HG03520 (cell line): ENCODE measurements around the gene METTL25B.
A peak's percentile ranks its signal among the peaks of the same experiment; 100 is the strongest.
"Not testable (repeated sequence)": the region's sequence is repeated elsewhere in the genome, so short reads cannot be mapped to it uniquely, and the experiment has no call there.

ENCODE experiments used
- ATAC-seq: cut with Tn5 transposase; IDR thresholded peaks from one replicate; pipeline ENCODE4 v1.9.1; 2021; ENCODE audit warnings: mild to moderate bottlenecking, moderate library complexity; ENCODE audit not compliant: unreplicated experiment

The METTL25B gene

GRCh38 chr1:156747742-156748669 lies 19.7 kb downstream of the METTL25B start:
- ATAC-seq, result no peak

- no peak for ATAC-seq
Measured at GRCh38 chr1:156748670-156749418, 20.6 kb downstream of the METTL25B start.

GRCh38 chr1:156749419-156750118 lies 21.3 kb downstream of the METTL25B start:
- ATAC-seq, result no peak

GRCh38 chr1:156750191-156750672 lies 22.0 kb downstream of the METTL25B start:
- no peak for ATAC-seq

- peak; percentile 10 for ATAC-seq
Measured at GRCh38 chr1:156750711-156751450, 22.6 kb downstream of the METTL25B start.

GRCh38 chr1:156751451-156751756 lies 23.1 kb downstream of the METTL25B start, which contains the start of gene HDGF:
HDGF (minus strand) TSS chr1:156751675; CDS start chr1:156751429, 246 bp downstream.
- ATAC-seq, result peak; percentile 20

GRCh38 chr1:156751757-156752481 lies 23.6 kb downstream of the METTL25B start:
- ATAC-seq, result peak; percentile 55

GRCh38 chr1:156752843-156753482 lies 24.7 kb downstream of the METTL25B start:
- no peak for ATAC-seq

GRCh38 chr1:156754219-156754618 lies 25.9 kb downstream of the METTL25B start:
- no peak for ATAC-seq

GRCh38 chr1:156755527-156755950 lies 27.3 kb downstream of the METTL25B start:
- ATAC-seq, result no peak

- ATAC-seq, result no peak
Measured at GRCh38 chr1:156756355-156756754, 28.1 kb downstream of the METTL25B start.

GRCh38 chr1:156757572-156758253 lies 29.4 kb downstream of the METTL25B start:
- not testable (repeated sequence) for ATAC-seq

- ATAC-seq, result no peak
Measured at GRCh38 chr1:156760092-156760795, 32.0 kb downstream of the METTL25B start.

- no peak for ATAC-seq
Measured at GRCh38 chr1:156760796-156761104, 32.5 kb downstream of the METTL25B start.

- not testable (repeated sequence) for ATAC-seq
Measured at GRCh38 chr1:156765136-156765535, 36.9 kb downstream of the METTL25B start.

GRCh38 chr1:156765666-156766065 lies 37.4 kb downstream of the METTL25B start:
- ATAC-seq, result no peak

GRCh38 chr1:156766298-156767100 lies 38.2 kb downstream of the METTL25B start:
- peak; percentile 3 for ATAC-seq
